GM21423 (cell line): ENCODE measurements around the gene CD82.

ENCODE experiments used
- ATAC-seq: cut with Tn5 transposase; IDR thresholded peaks from one replicate; pipeline ENCODE4 v1.9.1; 2021; ENCODE audit warnings: mild to moderate bottlenecking, moderate library complexity; ENCODE audit not compliant: unreplicated experiment

Gene CD82

GRCh38 chr11:44614281-44614775 lies 48.9 kb downstream of the CD82 start:
- ATAC-seq = no peak

DNA sequence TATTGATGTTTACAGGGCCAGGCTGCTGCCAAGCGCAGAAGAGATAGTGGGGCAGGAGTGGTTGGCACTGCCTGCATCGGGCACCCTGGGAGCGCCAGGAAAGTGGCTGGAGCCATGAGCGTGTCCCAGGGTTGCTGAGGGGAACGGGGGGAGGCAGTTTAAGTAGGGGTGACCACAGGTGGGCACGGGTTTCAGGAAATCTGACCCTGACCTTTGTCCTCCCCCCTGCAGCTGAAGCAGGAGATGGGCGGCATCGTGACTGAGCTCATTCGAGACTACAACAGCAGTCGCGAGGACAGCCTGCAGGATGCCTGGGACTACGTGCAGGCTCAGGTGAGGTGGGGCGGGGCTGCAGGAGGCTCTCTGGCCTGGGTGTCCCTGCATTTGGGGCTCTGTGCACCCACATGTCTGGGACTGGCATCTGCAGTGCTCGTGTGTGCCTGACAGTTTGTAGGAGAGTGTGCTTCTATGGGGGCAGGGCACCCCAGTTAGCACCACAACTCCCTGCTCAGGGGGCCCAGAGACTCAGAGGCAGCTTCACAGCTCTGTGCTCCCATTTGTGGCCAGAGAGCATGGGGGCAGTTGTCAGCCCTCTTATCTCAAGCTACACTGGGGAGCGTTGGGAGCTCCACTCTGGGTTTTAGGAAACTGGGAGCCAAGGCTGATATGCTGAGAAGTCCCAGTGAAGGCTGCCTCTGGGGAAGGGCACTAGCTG lies 49.7 kb downstream of the CD82 start:
- ATAC-seq = no peak

- ATAC-seq = no peak
These were observed 50.7 kb downstream of the CD82 start for GRCh38 chr11:44615913-44616791.

- ATAC-seq = no peak
These were observed 52.4 kb downstream of the CD82 start for GRCh38 chr11:44617671-44618461.

GRCh38 chr11:44618561-44619425 lies 53.3 kb downstream of the CD82 start:
- no peak for ATAC-seq

GRCh38 chr11:44620328-44620725 lies 54.9 kb downstream of the CD82 start:
- ATAC-seq = no peak

GRCh38 chr11:44621140-44621681 lies 55.7 kb downstream of the CD82 start:
- ATAC-seq = no peak

DNA sequence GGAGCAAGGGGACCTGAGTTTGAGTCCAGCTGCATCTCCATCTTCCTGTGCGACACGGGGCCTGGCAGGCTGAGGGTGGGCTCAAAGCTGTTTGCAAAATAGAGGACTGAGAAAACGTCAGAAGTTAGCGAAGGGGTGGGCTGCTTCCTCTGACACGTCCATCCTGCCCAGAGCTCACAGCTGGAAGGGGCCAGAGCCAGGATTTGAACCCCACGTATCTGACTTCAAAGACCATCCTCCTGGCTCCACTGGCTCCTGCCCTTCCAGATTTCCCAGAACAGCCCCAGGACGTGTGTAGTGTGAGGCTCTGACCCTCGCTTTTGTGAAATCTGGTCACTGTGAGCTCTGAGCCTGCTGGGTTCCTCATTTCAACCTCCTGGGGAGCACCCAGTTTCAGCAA lies 56.3 kb downstream of the CD82 start:
- no peak for ATAC-seq

GRCh38 chr11:44622190-44622650 lies 56.8 kb downstream of the CD82 start:
- no peak for ATAC-seq

- no peak for ATAC-seq
These were observed 57.3 kb downstream of the CD82 start for GRCh38 chr11:44622721-44623258.

DNA sequence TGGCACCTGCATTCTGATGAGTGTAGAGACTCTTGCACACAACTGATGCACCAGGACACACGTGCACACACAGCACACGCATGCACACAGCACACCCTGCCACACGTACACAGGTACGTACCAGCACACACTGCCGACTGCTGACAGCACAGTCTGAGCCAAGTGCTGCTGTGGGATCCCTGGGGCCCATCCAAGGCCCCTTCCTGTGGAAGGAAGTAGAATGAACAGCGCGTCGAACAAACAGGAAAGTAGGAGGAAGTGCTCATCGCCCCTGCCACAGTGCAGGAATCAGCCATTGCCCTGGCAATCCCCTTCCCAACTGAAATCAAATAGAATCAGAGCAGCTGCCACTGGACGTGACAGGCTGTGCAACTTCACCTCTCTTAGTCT lies 57.9 kb downstream of the CD82 start:
- ATAC-seq = no peak

DNA sequence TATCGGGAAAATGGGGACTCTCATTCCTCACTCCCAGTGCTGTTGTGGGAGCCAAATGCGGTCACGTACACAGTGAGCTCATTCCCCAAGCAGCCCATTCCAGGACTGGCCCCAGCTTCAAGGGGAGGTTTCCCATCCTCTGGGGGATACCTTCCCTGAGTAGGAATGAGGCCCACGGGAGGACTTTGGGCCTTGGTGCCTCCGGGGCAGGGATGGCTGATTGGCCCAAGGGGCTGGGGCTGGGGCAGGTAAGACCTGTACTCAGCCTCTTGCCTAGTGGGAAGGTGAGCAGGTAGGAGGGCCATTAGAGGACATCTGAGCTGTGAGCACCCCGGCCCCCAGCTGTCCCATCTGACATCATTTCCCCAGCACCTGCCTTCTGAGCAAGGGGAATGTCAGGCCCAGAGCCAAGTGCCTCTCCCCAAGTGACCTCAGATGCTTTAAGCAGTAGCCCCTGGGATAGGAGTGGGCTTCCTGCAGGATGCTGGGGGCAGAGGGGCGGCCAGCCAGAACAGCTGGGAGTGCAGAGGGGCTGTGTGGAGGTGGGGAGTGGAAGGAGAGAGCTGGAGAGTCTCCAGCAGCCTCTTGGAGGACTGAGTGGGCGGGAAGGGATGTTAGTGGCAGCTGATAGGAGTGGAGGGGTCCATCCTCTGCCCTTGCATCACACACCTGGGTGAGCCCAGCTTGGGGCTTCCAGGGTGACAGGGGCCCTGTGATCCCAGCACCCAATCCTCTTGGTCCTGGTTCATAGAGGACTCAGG lies 58.4 kb downstream of the CD82 start:
- no peak for ATAC-seq

DNA sequence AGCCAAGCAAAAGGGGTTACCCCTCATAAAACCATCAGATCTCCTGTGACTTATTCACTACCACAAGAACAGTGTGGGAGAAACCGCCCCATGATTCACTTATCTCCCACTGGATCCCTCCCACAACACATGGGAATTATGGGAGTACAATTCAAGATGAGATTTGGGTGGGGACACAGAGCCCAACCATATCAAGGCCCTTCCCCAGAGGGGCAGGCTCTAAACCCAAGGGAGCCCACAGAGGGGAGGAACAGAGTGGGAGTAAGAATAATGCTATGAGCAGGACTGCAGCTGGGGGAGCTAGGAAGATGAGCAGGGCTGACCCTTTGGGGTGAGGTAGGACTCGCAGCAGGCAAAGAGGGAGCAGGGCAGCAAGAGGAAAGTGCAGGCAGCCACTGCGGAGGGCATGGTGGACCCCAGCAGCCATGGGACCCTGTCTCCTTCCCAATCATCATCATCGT lies 59.3 kb downstream of the CD82 start:
- no peak for ATAC-seq

DNA sequence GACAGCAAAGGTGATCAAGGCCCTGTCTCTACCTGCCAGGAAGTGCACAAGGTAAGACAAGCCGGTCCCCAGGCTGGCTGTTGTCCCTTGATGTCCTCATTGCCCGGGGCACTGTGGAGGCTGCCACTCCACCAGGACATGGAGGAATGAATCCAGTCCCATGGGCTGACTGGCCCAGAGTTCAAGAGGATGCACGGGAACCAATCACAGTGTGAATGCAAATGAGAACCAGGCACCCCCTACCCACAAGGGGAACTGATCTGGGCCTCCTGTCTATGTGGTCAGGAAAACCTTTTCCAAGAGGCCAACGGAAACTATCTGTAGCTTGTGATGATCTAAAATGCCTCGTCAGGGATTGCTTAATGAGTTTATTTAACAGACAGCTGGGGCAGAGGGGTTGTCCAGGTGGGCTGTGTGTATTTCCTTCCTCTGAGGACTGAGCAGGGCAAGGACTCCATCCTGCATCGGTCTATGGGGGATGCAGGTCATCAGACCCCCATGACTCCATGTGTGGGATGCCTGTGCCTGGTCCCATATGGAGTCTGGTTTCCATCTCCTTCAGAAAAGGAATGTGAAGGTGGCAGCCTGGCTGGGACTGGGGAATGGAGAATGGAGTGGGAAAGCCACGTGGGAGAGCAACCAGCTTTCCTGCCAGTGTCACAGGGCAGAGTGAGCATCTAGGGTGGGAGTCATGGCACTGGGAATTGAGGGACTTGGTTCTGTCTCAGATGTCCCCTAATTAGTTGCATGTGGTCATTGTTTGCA lies 60.5 kb downstream of the CD82 start:
- ATAC-seq = no peak

DNA sequence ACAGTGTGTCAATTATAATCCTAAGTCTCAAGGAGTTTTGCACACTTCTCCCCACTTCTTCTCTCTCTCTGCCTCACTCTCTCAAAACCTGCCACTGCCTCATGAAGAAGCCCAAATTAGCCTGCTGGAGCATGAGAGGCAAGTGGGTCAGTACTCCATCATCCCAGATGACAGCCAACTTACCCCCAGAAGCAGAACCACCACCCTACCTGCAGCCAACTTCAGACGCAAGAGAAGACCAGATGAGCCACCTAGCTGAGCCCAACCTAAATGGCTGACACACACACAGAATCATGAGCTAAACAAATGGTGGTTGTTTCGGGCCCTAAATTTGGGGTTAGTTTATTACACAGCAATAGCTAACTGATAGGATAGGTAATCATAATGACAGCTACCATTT lies 61.2 kb downstream of the CD82 start:
- no peak for ATAC-seq

DNA sequence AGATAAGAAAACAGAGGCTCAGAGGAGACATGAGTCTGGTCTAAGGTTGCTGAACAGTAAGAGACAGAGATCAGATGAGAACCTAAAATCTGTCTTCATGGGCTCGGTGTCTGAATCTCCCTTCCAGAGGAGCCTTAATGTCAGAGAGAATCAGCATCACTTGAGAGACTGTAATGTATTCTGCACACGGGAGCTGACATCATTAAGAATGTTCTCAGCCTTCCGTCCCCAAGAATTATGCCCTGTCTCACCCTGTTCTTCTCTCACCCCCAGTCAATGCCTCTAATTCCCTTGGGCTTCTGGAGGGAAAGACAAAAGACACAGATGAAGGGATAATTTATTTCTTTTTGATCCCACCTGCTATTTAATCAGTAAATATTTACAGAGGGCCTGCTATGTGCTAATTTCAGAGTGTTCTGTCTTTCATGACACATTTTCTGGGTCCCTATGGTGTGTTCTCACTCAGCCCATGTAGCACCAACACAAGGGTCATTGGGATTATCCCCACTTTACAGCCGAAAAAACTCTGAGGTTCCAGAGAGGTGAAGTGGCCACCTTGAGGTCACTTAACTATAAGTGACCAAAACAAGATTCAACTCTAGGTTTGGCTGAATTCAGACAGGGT lies 61.8 kb downstream of the CD82 start:
- ATAC-seq = no peak

GRCh38 chr11:44627911-44628729 lies 62.7 kb downstream of the CD82 start:
- peak; percentile 60 for ATAC-seq
